ENCODE data around the gene AP2A2. TPM values are rescaled to one million over a fixed set of nuclear protein-coding genes. Genes with fewer than 3 reads are reported as not detected.

The AP2A2 gene
- total RNA-seq, 1 experiment from 2014 or later: 123 TPM

DNA sequence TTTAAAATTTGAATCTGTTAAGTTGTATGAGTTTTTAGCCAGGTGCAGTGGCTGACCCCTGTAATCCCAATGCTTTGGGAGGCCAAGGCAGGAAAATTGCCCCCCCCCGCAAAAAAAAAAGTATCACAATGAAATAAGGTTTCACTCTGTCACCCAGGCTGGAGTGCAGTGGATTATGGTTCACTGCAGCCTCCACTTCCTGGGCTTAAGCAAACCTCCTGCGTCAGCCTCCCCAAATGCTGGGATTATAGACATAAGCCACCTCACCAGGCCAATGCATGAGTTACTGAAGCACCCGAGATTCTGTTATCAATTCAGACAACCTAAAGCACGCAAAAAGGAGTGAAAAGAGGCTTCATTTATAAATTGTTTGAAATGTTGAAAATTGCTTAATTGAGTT lies 12.6 kb upstream of the AP2A2 start:
- TF ChIP-seq, protein P1, sequence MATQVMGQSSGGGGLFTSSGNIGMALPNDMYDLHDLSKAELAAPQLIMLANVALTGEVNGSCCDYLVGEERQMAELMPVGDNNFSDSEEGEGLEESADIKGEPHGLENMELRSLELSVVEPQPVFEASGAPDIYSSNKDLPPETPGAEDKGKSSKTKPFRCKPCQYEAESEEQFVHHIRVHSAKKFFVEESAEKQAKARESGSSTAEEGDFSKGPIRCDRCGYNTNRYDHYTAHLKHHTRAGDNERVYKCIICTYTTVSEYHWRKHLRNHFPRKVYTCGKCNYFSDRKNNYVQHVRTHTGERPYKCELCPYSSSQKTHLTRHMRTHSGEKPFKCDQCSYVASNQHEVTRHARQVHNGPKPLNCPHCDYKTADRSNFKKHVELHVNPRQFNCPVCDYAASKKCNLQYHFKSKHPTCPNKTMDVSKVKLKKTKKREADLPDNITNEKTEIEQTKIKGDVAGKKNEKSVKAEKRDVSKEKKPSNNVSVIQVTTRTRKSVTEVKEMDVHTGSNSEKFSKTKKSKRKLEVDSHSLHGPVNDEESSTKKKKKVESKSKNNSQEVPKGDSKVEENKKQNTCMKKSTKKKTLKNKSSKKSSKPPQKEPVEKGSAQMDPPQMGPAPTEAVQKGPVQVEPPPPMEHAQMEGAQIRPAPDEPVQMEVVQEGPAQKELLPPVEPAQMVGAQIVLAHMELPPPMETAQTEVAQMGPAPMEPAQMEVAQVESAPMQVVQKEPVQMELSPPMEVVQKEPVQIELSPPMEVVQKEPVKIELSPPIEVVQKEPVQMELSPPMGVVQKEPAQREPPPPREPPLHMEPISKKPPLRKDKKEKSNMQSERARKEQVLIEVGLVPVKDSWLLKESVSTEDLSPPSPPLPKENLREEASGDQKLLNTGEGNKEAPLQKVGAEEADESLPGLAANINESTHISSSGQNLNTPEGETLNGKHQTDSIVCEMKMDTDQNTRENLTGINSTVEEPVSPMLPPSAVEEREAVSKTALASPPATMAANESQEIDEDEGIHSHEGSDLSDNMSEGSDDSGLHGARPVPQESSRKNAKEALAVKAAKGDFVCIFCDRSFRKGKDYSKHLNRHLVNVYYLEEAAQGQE (IDR thresholded peaks at IDR 0.05; ENCODE audit: insufficient read depth in 1 of 2, low read depth in 2 of 2, low read length in 1 of 2): no peak
- TF ChIP-seq SIN3A (IDR thresholded peaks at IDR 0.05; ENCODE audit: borderline replicate concordance, insufficient read depth, low read depth, low read length) (no peak), POLR2AphosphoS5 (IDR thresholded peaks at IDR 0.05; ENCODE audit: low read depth, low read length) (no peak), TCF7L2 (IDR thresholded peaks at IDR 0.05; ENCODE audit: low read depth, low read length) (no peak)
- TF ChIP-seq, protein P2, sequence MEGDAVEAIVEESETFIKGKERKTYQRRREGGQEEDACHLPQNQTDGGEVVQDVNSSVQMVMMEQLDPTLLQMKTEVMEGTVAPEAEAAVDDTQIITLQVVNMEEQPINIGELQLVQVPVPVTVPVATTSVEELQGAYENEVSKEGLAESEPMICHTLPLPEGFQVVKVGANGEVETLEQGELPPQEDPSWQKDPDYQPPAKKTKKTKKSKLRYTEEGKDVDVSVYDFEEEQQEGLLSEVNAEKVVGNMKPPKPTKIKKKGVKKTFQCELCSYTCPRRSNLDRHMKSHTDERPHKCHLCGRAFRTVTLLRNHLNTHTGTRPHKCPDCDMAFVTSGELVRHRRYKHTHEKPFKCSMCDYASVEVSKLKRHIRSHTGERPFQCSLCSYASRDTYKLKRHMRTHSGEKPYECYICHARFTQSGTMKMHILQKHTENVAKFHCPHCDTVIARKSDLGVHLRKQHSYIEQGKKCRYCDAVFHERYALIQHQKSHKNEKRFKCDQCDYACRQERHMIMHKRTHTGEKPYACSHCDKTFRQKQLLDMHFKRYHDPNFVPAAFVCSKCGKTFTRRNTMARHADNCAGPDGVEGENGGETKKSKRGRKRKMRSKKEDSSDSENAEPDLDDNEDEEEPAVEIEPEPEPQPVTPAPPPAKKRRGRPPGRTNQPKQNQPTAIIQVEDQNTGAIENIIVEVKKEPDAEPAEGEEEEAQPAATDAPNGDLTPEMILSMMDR (IDR thresholded peaks at IDR 0.05): no peak
- no peak for ATAC-seq
- Histone ChIP-seq H3K4me1 (ENCODE audit: control insufficient read depth, insufficient read depth, low read length) (peaks cover 17% of the 10 kb centered on the region), H3K36me3 (ENCODE audit: control insufficient read depth, insufficient read depth, low read length) (no peaks in the 10 kb centered on the region), H3K9me3 (ENCODE audit: control insufficient read depth, insufficient read depth, low read depth, low read length) (no peaks in the 10 kb centered on the region), H3K4me3 (ENCODE audit: low read depth in 2 of 2, low read length in 2 of 2) (no peak overlapping the region), H3K27ac (ENCODE audit: low read length) (no peak overlapping the region), H3K27me3 (ENCODE audit: control insufficient read depth, insufficient read depth, low read length) (no peaks in the 10 kb centered on the region)
- no TSS peak for BruUV-seq (replicated peaks)
- in situ Hi-C loops (cut with HindIII; ENCODE audit: low pct_unique_long_range_greater_than_20kb, low sequenced_read_pairs): no loop called here
- POLR2A ChIA-PET: no interaction called here
- intact Hi-C loops (cut with micrococcal nuclease; ENCODE audit: unreplicated experiment): no loop called here
- CTCF ChIA-PET: no interaction called here
- DNase-seq (ENCODE audit: low read depth, low spot score): no peak

GRCh38 chr11:914204-914603 lies 11.5 kb upstream of the AP2A2 start:
- DNase-seq (ENCODE audit: low read depth, low spot score) (no peak), ATAC-seq (no peak)
- TF ChIP-seq POLR2AphosphoS5 (IDR thresholded peaks at IDR 0.05; ENCODE audit: low read depth, low read length): no peak
- TF ChIP-seq, protein P2 (IDR thresholded peaks at IDR 0.05): no peak
- no peaks in the 10 kb centered on the region for H3K36me3 ChIP-seq (ENCODE audit: control insufficient read depth, insufficient read depth, low read length)
- peaks cover 13% of the 10 kb centered on the region for H3K4me1 ChIP-seq (ENCODE audit: control insufficient read depth, insufficient read depth, low read length)
- no peaks in the 10 kb centered on the region for H3K9me3 ChIP-seq (ENCODE audit: control insufficient read depth, insufficient read depth, low read depth, low read length)
- no TSS peak for BruUV-seq (replicated peaks)
- ChIA-PET POLR2A (no interaction called here), CTCF (no interaction called here)
- no peaks in the 10 kb centered on the region for H3K27me3 ChIP-seq (ENCODE audit: control insufficient read depth, insufficient read depth, low read length)
- in situ Hi-C loops (cut with HindIII; ENCODE audit: low pct_unique_long_range_greater_than_20kb, low sequenced_read_pairs): no loop called here
- intact Hi-C loops (cut with micrococcal nuclease; ENCODE audit: unreplicated experiment): no loop called here
- H3K4me3 ChIP-seq (ENCODE audit: low read depth in 2 of 2, low read length in 2 of 2): no peak overlapping the region
- no peak overlapping the region for H3K27ac ChIP-seq (ENCODE audit: low read length)
